ENCODE results near the gene GNMT. TPM values are rescaled to one million over a fixed set of nuclear protein-coding genes. Genes with fewer than 3 reads are reported as not detected.
"Not testable (repeated sequence)": the region's sequence is repeated elsewhere in the genome, so short reads cannot be mapped to it uniquely, and the experiment has no call there.

The GNMT gene
- total and polyA plus RNA-seq, 4 donors, result 1.0 to 4.5 (median 2.2) TPM

- Histone ChIP-seq H3K4me3 (no peak overlapping the region), H3K9ac (ENCODE audit: insufficient read depth in 1 of 2, low read length in 2 of 2) (no peak overlapping the region), H3K36me3 (ENCODE audit: control insufficient read depth in 4 of 4, insufficient read depth in 4 of 4, low read length in 4 of 4) (peaks cover 7 to 48% (median 22%) of the 10 kb centered on the region in 4 donors), H3K27ac (ENCODE audit: low read depth in 1 of 2, low read length in 1 of 2) (no peak overlapping the region), H3K4me1 (ENCODE audit: control insufficient read depth in 5 of 5, insufficient read depth in 5 of 5, low read length in 5 of 5) (no peaks in the 10 kb centered on the region), H3K27me3 (ENCODE audit: control insufficient read depth in 3 of 3, insufficient read depth in 3 of 3, low read length in 2 of 3) (no peaks in the 10 kb centered on the region), H3K9me3 (ENCODE audit: control insufficient read depth in 4 of 4, insufficient read depth in 3 of 4, low read length in 3 of 4) (no peaks in the 10 kb centered on the region)
- no peak for TF ChIP-seq CTCF (IDR thresholded peaks at IDR 0.05; ENCODE audit: control extremely low read depth, extremely low read depth)
- DNase-seq (no peak), ATAC-seq (ENCODE audit: insufficient read depth, low FRiP score) (no peak)
- 78 to 91% methylated on average over 4 of the region's 4 CpGs for WGBS, 2 donors
Measured at GRCh38 chr6:42939810-42940167, 20.8 kb upstream of the GNMT start.

GRCh38 chr6:42940493-42941045 lies 20.0 kb upstream of the GNMT start:
- WGBS, 2 donors, result 86 to 99% methylated on average over 6 of the region's 6 CpGs
- Histone ChIP-seq H3K9me3 (ENCODE audit: control insufficient read depth in 4 of 4, insufficient read depth in 3 of 4, low read length in 3 of 4) (no peaks in the 10 kb centered on the region), H3K9ac (ENCODE audit: insufficient read depth in 1 of 2, low read length in 2 of 2) (no peak overlapping the region), H3K27me3 (ENCODE audit: control insufficient read depth in 3 of 3, insufficient read depth in 3 of 3, low read length in 2 of 3) (no peaks in the 10 kb centered on the region), H3K4me3 (no peak overlapping the region), H3K36me3 (ENCODE audit: control insufficient read depth in 4 of 4, insufficient read depth in 4 of 4, low read length in 4 of 4) (peaks cover 7 to 44% (median 21%) of the 10 kb centered on the region in 4 donors), H3K27ac (ENCODE audit: low read depth in 1 of 2, low read length in 1 of 2) (no peak overlapping the region), H3K4me1 (ENCODE audit: control insufficient read depth in 5 of 5, insufficient read depth in 5 of 5, low read length in 5 of 5) (no peaks in the 10 kb centered on the region)
- TF ChIP-seq CTCF (IDR thresholded peaks at IDR 0.05; ENCODE audit: control extremely low read depth, extremely low read depth), result no peak
- no peak for DNase-seq
- ATAC-seq (ENCODE audit: insufficient read depth, low FRiP score), result no peak

- not testable (repeated sequence) for H3K9ac ChIP-seq (ENCODE audit: insufficient read depth in 1 of 2, low read length in 2 of 2); H3K27ac ChIP-seq (ENCODE audit: low read depth in 1 of 2, low read length in 1 of 2); H3K4me3 ChIP-seq; H3K27me3 ChIP-seq (ENCODE audit: control insufficient read depth in 3 of 3, insufficient read depth in 3 of 3, low read length in 2 of 3); DNase-seq; H3K9me3 ChIP-seq (ENCODE audit: control insufficient read depth in 4 of 4, insufficient read depth in 3 of 4, low read length in 3 of 4); H3K4me1 ChIP-seq (ENCODE audit: control insufficient read depth in 5 of 5, insufficient read depth in 5 of 5, low read length in 5 of 5)
- peak; percentile 16 for ATAC-seq (ENCODE audit: insufficient read depth, low FRiP score)
- WGBS, 2 donors, result 95 to 96% methylated on average over 5 of the region's 5 CpGs
- H3K36me3 ChIP-seq (ENCODE audit: control insufficient read depth in 4 of 4, insufficient read depth in 4 of 4, low read length in 4 of 4), result peaks cover 3 to 38% (median 20%) of the 10 kb centered on the region in 4 donors
Measured at GRCh38 chr6:42941356-42941755, 19.2 kb upstream of the GNMT start.

- Histone ChIP-seq H3K9me3 (ENCODE audit: control insufficient read depth in 4 of 4, insufficient read depth in 3 of 4, low read length in 3 of 4) (no peaks in the 10 kb centered on the region), H3K27me3 (ENCODE audit: control insufficient read depth in 3 of 3, insufficient read depth in 3 of 3, low read length in 2 of 3) (no peaks in the 10 kb centered on the region), H3K4me1 (ENCODE audit: control insufficient read depth in 5 of 5, insufficient read depth in 5 of 5, low read length in 5 of 5) (no peaks in the 10 kb centered on the region), H3K27ac (ENCODE audit: low read depth in 1 of 2, low read length in 1 of 2) (no peak overlapping the region), H3K9ac (ENCODE audit: insufficient read depth in 1 of 2, low read length in 2 of 2) (no peak overlapping the region), H3K4me3 (no peak overlapping the region), H3K36me3 (ENCODE audit: control insufficient read depth in 4 of 4, insufficient read depth in 4 of 4, low read length in 4 of 4) (peaks cover 3 to 35% (median 15%) of the 10 kb centered on the region in 4 donors)
- no peak for TF ChIP-seq CTCF (IDR thresholded peaks at IDR 0.05; ENCODE audit: control extremely low read depth, extremely low read depth)
- WGBS, 2 donors, result 84 to 85% methylated on average over 7 of the region's 7 CpGs
- DNase-seq, result no peak
- no peak for ATAC-seq (ENCODE audit: insufficient read depth, low FRiP score)
Measured at GRCh38 chr6:42942444-42942843, 18.1 kb upstream of the GNMT start.
